ENCODE measurements around the gene PRR9.
"Not testable (repeated sequence)": the region's sequence is repeated elsewhere in the genome, so short reads cannot be mapped to it uniquely, and the experiment has no call there.

The PRR9 gene

GRCh38 chr1:153210206-153210605, 7.2 kb upstream of the PRR9 start:
- Histone ChIP-seq H3K4me1 (ENCODE audit: control insufficient read depth, insufficient read depth, low read length) (no peaks in the 10 kb centered on the region), H3K36me3 (ENCODE audit: control insufficient read depth, insufficient read depth, low read length) (no peaks in the 10 kb centered on the region), H3K27ac (ENCODE audit: low read depth, low read length) (no peak overlapping the region), H3K4me3 (ENCODE audit: low read length) (no peak overlapping the region), H3K9ac (ENCODE audit: low read length) (no peak overlapping the region), H3K27me3 (ENCODE audit: control insufficient read depth, insufficient read depth, low read length) (no peaks in the 10 kb centered on the region)

GRCh38 chr1:153212201-153212600, 5.2 kb upstream of the PRR9 start:
- no peaks in the 10 kb centered on the region for H3K36me3 ChIP-seq (ENCODE audit: control insufficient read depth, insufficient read depth, low read length)
- no peaks in the 10 kb centered on the region for H3K27me3 ChIP-seq (ENCODE audit: control insufficient read depth, insufficient read depth, low read length)
- no peak overlapping the region for H3K4me3 ChIP-seq (ENCODE audit: low read length)
- H3K9ac ChIP-seq (ENCODE audit: low read length), result no peak overlapping the region
- no peaks in the 10 kb centered on the region for H3K4me1 ChIP-seq (ENCODE audit: control insufficient read depth, insufficient read depth, low read length)
- H3K27ac ChIP-seq (ENCODE audit: low read depth, low read length), result no peak overlapping the region

- Histone ChIP-seq H3K27ac (ENCODE audit: low read depth, low read length) (no peak overlapping the region), H3K27me3 (ENCODE audit: control insufficient read depth, insufficient read depth, low read length) (no peaks in the 10 kb centered on the region), H3K36me3 (ENCODE audit: control insufficient read depth, insufficient read depth, low read length) (no peaks in the 10 kb centered on the region), H3K4me3 (ENCODE audit: low read length) (no peak overlapping the region), H3K4me1 (ENCODE audit: control insufficient read depth, insufficient read depth, low read length) (no peaks in the 10 kb centered on the region), H3K9ac (ENCODE audit: low read length) (no peak overlapping the region)
Observed at GRCh38 chr1:153213519-153213918, 3.9 kb upstream of the PRR9 start.

GRCh38 chr1:153217744-153218416, 496 bp downstream of the PRR9 start:
- Histone ChIP-seq H3K27me3 (ENCODE audit: control insufficient read depth, insufficient read depth, low read length) (no peaks in the 10 kb centered on the region), H3K9ac (ENCODE audit: low read length) (no peak overlapping the region), H3K36me3 (ENCODE audit: control insufficient read depth, insufficient read depth, low read length) (no peaks in the 10 kb centered on the region), H3K4me1 (ENCODE audit: control insufficient read depth, insufficient read depth, low read length) (no peaks in the 10 kb centered on the region), H3K4me3 (ENCODE audit: low read length) (no peak overlapping the region), H3K27ac (ENCODE audit: low read depth, low read length) (no peak overlapping the region)

- Histone ChIP-seq H3K9ac (ENCODE audit: low read length) (no peak overlapping the region), H3K36me3 (ENCODE audit: control insufficient read depth, insufficient read depth, low read length) (no peaks in the 10 kb centered on the region), H3K27ac (ENCODE audit: low read depth, low read length) (no peak overlapping the region), H3K4me1 (ENCODE audit: control insufficient read depth, insufficient read depth, low read length) (no peaks in the 10 kb centered on the region), H3K4me3 (ENCODE audit: low read length) (no peak overlapping the region), H3K27me3 (ENCODE audit: control insufficient read depth, insufficient read depth, low read length) (no peaks in the 10 kb centered on the region)
Observed at GRCh38 chr1:153220606-153221303, 3.4 kb downstream of the PRR9 start.

- H3K4me3 ChIP-seq (ENCODE audit: low read length); H3K27me3 ChIP-seq (ENCODE audit: control insufficient read depth, insufficient read depth, low read length); H3K9ac ChIP-seq (ENCODE audit: low read length); H3K27ac ChIP-seq (ENCODE audit: low read depth, low read length); H3K4me1 ChIP-seq (ENCODE audit: control insufficient read depth, insufficient read depth, low read length); H3K36me3 ChIP-seq (ENCODE audit: control insufficient read depth, insufficient read depth, low read length): not testable (repeated sequence)
Observed at GRCh38 chr1:153223040-153223891, 5.9 kb downstream of the PRR9 start.

GRCh38 chr1:153227810-153228209, 10.4 kb downstream of the PRR9 start:
- H3K36me3 ChIP-seq (ENCODE audit: control insufficient read depth, insufficient read depth, low read length), result no peaks in the 10 kb centered on the region
- no peak overlapping the region for H3K27ac ChIP-seq (ENCODE audit: low read depth, low read length)
- H3K9ac ChIP-seq (ENCODE audit: low read length), result no peak overlapping the region
- H3K4me3 ChIP-seq (ENCODE audit: low read length), result no peak overlapping the region
- H3K27me3 ChIP-seq (ENCODE audit: control insufficient read depth, insufficient read depth, low read length), result no peaks in the 10 kb centered on the region
- no peaks in the 10 kb centered on the region for H3K4me1 ChIP-seq (ENCODE audit: control insufficient read depth, insufficient read depth, low read length)

- Histone ChIP-seq H3K27ac (ENCODE audit: low read depth, low read length) (no peak overlapping the region), H3K27me3 (ENCODE audit: control insufficient read depth, insufficient read depth, low read length) (no peaks in the 10 kb centered on the region), H3K36me3 (ENCODE audit: control insufficient read depth, insufficient read depth, low read length) (no peaks in the 10 kb centered on the region), H3K4me3 (ENCODE audit: low read length) (no peak overlapping the region), H3K4me1 (ENCODE audit: control insufficient read depth, insufficient read depth, low read length) (no peaks in the 10 kb centered on the region), H3K9ac (ENCODE audit: low read length) (no peak overlapping the region)
Observed at GRCh38 chr1:153228491-153228890, 11.1 kb downstream of the PRR9 start.

- not testable (repeated sequence) for H3K36me3 ChIP-seq (ENCODE audit: control insufficient read depth, insufficient read depth, low read length)
Observed at GRCh38 chr1:153229076-153229829, 11.9 kb downstream of the PRR9 start.

GRCh38 chr1:153231363-153231762, 14.0 kb downstream of the PRR9 start:
- Histone ChIP-seq H3K27me3 (ENCODE audit: control insufficient read depth, insufficient read depth, low read length) (no peaks in the 10 kb centered on the region), H3K9ac (ENCODE audit: low read length) (no peak overlapping the region), H3K36me3 (ENCODE audit: control insufficient read depth, insufficient read depth, low read length) (no peaks in the 10 kb centered on the region), H3K4me3 (ENCODE audit: low read length) (no peak overlapping the region), H3K27ac (ENCODE audit: low read depth, low read length) (no peak overlapping the region), H3K4me1 (ENCODE audit: control insufficient read depth, insufficient read depth, low read length) (no peaks in the 10 kb centered on the region)

More at GRCh38 chr1:153229076-153229829, 11.9 kb downstream of the PRR9 start:
- H3K9ac ChIP-seq (ENCODE audit: low read length); H3K4me3 ChIP-seq (ENCODE audit: low read length); H3K27me3 ChIP-seq (ENCODE audit: control insufficient read depth, insufficient read depth, low read length); H3K4me1 ChIP-seq (ENCODE audit: control insufficient read depth, insufficient read depth, low read length); H3K27ac ChIP-seq (ENCODE audit: low read depth, low read length): not testable (repeated sequence)

- no peak overlapping the region for H3K27ac ChIP-seq (ENCODE audit: low read depth, low read length)
Observed at GRCh38 chr1:153231785-153232184, 14.4 kb downstream of the PRR9 start.

GRCh38 chr1:153232553-153232952, 15.2 kb downstream of the PRR9 start:
- Histone ChIP-seq H3K27ac (ENCODE audit: low read depth, low read length) (no peak overlapping the region), H3K9ac (ENCODE audit: low read length) (no peak overlapping the region), H3K4me3 (ENCODE audit: low read length) (no peak overlapping the region), H3K36me3 (ENCODE audit: control insufficient read depth, insufficient read depth, low read length) (no peaks in the 10 kb centered on the region), H3K4me1 (ENCODE audit: control insufficient read depth, insufficient read depth, low read length) (no peaks in the 10 kb centered on the region), H3K27me3 (ENCODE audit: control insufficient read depth, insufficient read depth, low read length) (no peaks in the 10 kb centered on the region)

More at GRCh38 chr1:153231785-153232184, 14.4 kb downstream of the PRR9 start:
- Histone ChIP-seq H3K9ac (ENCODE audit: low read length) (no peak overlapping the region), H3K4me3 (ENCODE audit: low read length) (no peak overlapping the region), H3K4me1 (ENCODE audit: control insufficient read depth, insufficient read depth, low read length) (no peaks in the 10 kb centered on the region), H3K27me3 (ENCODE audit: control insufficient read depth, insufficient read depth, low read length) (no peaks in the 10 kb centered on the region), H3K36me3 (ENCODE audit: control insufficient read depth, insufficient read depth, low read length) (no peaks in the 10 kb centered on the region)
